ENCODE results near the gene FGF22. TPM values are rescaled to one million over a fixed set of nuclear protein-coding genes. Genes with fewer than 3 reads are reported as not detected.

FGF22 gene
- total RNA-seq, 1 donor from 2014 or later, result not detected

DNA sequence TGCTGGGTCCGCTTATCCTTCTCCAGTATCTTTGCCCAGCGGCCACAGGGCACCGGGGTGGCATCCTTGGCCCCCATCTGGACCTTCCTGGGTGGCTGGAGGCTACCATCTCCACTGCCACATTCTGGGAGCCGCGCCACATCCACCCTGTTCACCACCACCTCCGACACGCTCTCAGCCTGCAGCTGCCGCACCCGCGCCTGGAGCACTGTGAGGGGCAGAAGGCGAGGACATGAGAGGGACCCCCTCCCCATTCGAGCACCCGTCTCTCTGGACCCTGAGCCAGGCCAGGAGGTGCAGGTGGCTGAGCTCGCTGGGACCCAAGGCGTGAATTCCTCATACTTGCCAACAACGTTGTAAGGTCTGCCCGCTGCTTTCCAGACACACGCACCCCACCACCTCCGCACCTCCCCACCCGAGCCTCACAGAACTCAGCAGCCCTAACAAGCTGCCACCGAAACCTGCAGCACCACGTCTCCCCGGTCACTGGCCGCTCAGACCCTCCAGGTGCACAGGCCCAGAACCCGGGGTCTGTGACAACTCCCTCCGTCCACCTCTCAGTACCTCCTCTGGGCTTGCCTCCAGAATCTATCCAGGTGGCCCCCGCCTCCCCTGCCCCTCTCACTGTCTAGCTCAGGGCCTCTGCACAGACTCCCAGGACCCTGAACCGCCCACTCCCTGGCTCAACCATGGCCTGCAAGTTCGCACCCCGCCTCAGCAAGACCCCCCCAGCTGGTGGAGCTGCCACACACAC, 9.5 kb upstream of the FGF22 start:
- TF ChIP-seq, protein P1, sequence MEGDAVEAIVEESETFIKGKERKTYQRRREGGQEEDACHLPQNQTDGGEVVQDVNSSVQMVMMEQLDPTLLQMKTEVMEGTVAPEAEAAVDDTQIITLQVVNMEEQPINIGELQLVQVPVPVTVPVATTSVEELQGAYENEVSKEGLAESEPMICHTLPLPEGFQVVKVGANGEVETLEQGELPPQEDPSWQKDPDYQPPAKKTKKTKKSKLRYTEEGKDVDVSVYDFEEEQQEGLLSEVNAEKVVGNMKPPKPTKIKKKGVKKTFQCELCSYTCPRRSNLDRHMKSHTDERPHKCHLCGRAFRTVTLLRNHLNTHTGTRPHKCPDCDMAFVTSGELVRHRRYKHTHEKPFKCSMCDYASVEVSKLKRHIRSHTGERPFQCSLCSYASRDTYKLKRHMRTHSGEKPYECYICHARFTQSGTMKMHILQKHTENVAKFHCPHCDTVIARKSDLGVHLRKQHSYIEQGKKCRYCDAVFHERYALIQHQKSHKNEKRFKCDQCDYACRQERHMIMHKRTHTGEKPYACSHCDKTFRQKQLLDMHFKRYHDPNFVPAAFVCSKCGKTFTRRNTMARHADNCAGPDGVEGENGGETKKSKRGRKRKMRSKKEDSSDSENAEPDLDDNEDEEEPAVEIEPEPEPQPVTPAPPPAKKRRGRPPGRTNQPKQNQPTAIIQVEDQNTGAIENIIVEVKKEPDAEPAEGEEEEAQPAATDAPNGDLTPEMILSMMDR (IDR thresholded peaks at IDR 0.05; ENCODE audit: insufficient read depth, low read length, severe bottlenecking), result no peak
- no peak for DNase-seq (ENCODE audit: low read depth)
- H3K4me3 ChIP-seq (ENCODE audit: low read depth, low read length), result no peak overlapping the region
- peaks cover 1% of the 10 kb centered on the region for H3K36me3 ChIP-seq (ENCODE audit: control insufficient read depth, insufficient read depth, low read length)
- FAIRE-seq, result no peak
- no peaks in the 10 kb centered on the region for H3K27me3 ChIP-seq (ENCODE audit: control insufficient read depth, insufficient read depth, low read length)

DNA sequence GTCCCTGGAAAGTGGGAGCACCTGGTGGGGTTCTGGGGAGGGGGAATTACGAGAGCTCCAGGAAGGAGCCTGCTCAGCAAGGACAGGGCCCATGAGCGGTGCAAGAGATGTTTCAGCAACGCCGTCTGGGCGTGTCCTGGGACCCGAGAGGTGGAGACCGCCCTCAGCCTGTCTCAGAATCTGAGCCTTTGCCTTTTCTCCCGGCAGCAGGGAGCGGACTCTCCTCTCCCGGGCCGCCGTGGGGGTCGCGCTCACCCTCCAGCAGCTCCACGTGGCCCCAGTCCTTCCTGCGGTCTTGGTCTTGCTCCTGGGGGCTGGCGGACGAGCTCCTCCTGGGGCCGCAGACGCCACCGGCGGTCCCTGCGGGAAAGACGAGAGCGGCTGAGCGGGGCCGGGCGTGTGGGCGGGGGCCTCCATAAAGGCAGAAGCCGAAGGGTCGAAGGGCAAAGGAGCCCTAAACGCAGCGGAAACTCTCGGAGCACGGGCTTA, 7.1 kb upstream of the FGF22 start:
- no peak for FAIRE-seq
- H3K4me3 ChIP-seq (ENCODE audit: low read depth, low read length), result peak overlapping the region; percentile 53
- TF ChIP-seq, protein P1 (IDR thresholded peaks at IDR 0.05; ENCODE audit: insufficient read depth, low read length, severe bottlenecking), result no peak
- DNase-seq (ENCODE audit: low read depth), result peak; percentile 24
- peaks cover 1% of the 10 kb centered on the region for H3K36me3 ChIP-seq (ENCODE audit: control insufficient read depth, insufficient read depth, low read length)
- H3K27me3 ChIP-seq (ENCODE audit: control insufficient read depth, insufficient read depth, low read length), result no peaks in the 10 kb centered on the region

DNA sequence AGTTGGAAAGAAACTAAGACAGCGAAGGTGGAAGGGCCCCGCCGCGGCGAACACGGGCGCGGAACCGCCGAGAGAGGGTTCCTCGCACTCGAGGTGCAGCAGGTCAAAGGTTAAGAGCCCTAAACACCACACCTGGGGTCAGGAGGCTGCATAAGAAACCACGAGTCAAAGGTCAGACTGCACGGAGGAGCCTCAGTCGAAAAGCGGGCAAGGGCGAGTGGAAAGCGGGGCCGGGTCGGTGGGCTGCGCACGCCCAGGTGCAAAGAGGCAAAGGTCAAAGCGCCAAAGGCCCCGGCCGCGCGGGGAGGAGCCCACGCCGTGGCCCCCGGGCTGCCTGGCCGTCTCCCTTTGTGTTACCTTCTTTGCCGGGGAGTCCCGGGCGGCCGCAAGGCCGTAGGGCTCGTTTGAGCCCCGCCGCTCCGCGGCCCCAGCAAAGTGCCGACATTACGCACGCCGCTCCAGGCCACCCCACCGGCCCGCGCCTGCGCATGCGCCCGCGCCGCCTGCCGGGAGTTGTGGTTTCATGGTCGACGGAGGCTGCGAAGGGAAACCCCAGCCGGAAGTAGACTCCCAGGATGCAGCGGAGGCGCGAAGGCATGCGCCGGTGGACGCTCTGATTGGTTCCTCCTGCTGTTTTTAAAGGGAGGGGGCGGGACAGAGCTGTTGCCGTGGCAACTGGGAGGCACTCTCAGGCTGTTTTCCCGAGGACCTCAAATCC, 6.5 kb upstream of the FGF22 start, which contains the start of gene POLRMT:
Gene POLRMT (minus strand): TSS at position 470 of the 718 bp plus-strand sequence. CDS start 25 bp downstream, at position 445.
- DNase-seq (ENCODE audit: low read depth) (peak; percentile 95), FAIRE-seq (no peak)
- H3K36me3 ChIP-seq (ENCODE audit: control insufficient read depth, insufficient read depth, low read length), result peaks cover 1% of the 10 kb centered on the region
- TF ChIP-seq, protein P1 (IDR thresholded peaks at IDR 0.05; ENCODE audit: insufficient read depth, low read length, severe bottlenecking), result peak; percentile 20
- H3K27me3 ChIP-seq (ENCODE audit: control insufficient read depth, insufficient read depth, low read length), result no peaks in the 10 kb centered on the region
- H3K4me3 ChIP-seq (ENCODE audit: low read depth, low read length), result peak within 1 kb of the TSS; percentile 53

DNA sequence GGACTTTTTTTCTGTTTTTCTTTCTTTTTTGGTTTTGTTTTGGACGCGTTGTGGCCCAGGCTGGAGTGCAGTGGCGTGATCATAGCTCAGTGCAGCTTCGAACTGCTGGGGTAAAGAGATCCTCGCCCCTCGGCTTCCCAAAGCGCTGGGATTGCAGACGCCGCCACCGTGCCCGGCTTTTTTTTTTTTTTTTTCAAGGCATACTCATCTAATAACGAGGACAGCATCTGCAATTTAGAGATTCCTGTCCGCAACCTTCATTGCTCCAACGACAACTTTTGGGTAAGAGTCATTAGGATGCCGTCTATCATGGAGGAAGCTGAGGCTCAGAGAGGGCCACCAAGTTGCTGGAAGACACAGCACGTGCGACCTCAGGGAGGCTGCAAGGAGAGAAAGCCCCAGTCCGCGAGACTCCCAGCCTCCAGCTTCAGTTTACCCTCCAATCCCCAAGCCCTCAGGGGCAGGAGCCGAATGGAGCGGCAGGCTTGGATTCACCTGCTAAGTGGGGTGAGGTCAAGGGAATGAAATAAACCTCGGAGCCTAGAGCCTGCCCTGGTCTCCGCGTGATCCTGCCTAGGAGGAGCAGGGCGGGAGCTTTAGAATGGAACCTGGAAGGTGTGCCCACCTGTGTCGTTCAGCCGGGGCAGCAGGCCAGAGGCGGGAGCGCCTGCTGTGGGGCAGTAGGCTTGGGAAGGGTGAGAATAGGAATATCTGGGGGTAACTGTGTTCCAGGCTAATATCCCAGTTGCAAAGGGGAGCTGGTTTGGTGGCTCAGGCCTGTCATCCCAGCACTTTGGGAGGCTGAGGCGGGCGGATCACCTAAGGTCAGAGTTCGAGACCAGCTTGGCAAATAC, 5.7 kb upstream of the FGF22 start:
- Histone ChIP-seq H3K27me3 (ENCODE audit: control insufficient read depth, insufficient read depth, low read length) (no peaks in the 10 kb centered on the region), H3K4me3 (ENCODE audit: low read depth, low read length) (peak overlapping the region; percentile 53), H3K36me3 (ENCODE audit: control insufficient read depth, insufficient read depth, low read length) (peaks cover 1% of the 10 kb centered on the region)
- TF ChIP-seq, protein P1 (IDR thresholded peaks at IDR 0.05; ENCODE audit: insufficient read depth, low read length, severe bottlenecking), result no peak
- FAIRE-seq (no peak), DNase-seq (ENCODE audit: low read depth) (no peak)

DNA sequence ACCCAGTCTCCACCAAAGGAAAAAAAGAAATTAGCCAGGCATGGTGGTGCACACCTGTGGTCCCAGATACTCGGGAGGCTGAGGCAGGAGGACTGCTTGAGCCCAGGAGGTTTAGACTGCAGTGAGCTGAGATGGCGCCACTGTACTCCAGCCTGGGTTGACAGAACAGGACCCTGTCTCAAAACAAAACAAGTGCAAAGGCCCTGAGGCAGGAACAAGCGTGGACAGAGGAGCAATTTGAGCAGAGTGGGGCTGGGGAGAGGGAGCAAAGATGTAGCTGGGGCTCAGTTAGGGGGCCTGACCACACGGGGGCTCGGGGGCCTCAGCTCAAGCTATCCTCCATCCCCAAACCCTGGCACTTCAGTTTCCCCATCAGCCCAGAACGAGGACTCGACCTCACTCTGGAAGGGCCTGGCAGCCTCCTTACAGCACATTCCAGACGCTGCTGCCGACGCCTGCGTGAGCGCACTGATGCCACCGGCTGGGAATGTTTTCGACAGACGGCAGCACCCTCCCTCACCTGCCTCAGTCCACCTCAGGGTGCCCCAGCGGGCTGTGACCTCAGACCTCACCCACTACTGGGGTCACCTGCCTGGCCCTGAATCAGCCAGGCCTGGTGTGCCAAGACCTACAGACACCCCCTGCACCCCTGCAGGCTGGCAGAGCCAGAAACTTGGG, 4.6 kb upstream of the FGF22 start:
- no peak for DNase-seq (ENCODE audit: low read depth)
- FAIRE-seq, result no peak
- TF ChIP-seq, protein P1 (IDR thresholded peaks at IDR 0.05; ENCODE audit: insufficient read depth, low read length, severe bottlenecking), result no peak

More for the DNA sequence above, 4.6 kb upstream of the FGF22 start:
- Histone ChIP-seq H3K36me3 (ENCODE audit: control insufficient read depth, insufficient read depth, low read length) (peaks cover 1% of the 10 kb centered on the region), H3K27me3 (ENCODE audit: control insufficient read depth, insufficient read depth, low read length) (no peaks in the 10 kb centered on the region), H3K4me3 (ENCODE audit: low read depth, low read length) (no peak overlapping the region)
